HG02938 (cell line): Measurements from ENCODE around the gene IGFBP2.

Experiments
- ATAC-seq: cut with Tn5 transposase; IDR thresholded peaks from one replicate; pipeline ENCODE4 v1.9.1; 2021; ENCODE audit warnings: mild to moderate bottlenecking, moderate library complexity; ENCODE audit not compliant: unreplicated experiment

IGFBP2 gene

DNA sequence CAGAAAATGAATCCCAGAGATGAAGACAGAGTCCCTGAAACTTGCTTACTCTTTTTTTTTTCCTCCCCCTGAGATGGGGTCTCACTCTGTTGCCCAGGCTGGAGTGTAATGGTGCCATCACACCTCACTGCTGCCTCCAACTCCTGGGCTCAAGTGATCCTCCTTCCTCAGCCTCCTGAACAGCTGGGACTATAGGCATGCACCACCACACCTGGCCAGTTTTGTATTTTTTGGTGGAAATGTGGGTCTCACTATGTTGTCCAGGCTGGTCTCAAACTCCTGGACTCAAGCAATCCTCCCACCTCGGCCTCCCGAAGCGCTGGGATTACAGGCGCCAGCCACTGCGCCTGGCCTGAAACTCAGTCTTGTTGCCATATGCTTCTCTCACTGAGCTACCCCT is 27.8 kb downstream of the IGFBP2 start:
- ATAC-seq = no peak

DNA sequence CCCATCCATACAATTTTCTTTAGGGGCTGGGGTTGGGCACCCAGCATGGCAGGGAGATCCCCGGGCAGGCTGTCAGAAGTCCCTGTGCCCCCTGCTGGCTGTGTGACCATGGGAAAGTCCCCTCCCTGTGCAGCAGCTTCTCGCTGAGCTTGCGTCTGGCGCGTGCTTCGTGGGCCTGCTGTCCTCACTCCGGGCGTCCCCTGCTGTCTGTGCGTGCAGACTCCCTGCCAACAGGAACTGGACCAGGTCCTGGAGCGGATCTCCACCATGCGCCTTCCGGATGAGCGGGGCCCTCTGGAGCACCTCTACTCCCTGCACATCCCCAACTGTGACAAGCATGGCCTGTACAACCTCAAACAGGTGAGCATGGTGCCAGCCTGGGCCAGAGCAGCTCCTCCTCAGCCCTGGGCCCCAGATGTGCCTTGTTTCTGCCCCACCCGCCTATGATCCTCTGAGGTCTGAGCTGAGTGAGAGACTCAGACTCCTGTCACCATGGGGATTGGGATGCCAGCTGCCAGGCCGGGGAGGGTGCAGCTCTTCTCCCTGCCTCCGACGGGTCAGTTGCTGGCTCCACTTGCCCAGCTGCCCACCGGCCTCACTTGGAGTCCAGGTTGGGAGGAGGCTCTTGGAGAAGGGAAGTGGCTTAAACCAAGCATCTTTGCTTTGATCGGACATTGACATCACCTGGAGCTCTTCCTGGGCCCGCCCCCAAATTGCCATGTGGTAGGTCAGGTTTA is 28.6 kb downstream of the IGFBP2 start:
- ATAC-seq = no peak

DNA sequence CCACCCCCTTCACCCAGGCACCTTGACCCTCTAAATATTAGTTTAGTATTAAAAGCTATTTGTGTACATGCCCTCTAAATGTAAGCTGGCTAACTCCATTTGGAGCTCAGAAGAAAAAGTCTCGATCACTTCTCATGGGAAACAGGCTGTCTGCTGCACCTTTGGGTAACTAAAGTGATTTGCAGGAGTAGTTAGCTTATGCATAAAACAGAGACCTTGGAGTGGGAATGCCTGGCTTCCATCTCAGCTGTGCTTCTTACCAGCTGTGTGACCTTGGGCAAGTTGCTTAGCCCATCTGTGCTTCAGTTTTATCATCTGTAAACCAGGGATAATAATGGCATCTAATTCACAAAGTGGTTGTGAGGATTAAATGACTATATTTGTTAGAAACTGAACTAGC is 29.9 kb downstream of the IGFBP2 start:
- ATAC-seq = no peak

DNA sequence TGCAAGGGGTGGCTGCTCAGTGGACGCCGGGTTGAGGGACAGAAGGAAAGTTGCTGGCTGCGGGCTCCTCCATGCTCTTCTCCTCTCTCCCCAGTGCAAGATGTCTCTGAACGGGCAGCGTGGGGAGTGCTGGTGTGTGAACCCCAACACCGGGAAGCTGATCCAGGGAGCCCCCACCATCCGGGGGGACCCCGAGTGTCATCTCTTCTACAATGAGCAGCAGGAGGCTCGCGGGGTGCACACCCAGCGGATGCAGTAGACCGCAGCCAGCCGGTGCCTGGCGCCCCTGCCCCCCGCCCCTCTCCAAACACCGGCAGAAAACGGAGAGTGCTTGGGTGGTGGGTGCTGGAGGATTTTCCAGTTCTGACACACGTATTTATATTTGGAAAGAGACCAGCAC is 30.6 kb downstream of the IGFBP2 start:
- no peak for ATAC-seq

DNA sequence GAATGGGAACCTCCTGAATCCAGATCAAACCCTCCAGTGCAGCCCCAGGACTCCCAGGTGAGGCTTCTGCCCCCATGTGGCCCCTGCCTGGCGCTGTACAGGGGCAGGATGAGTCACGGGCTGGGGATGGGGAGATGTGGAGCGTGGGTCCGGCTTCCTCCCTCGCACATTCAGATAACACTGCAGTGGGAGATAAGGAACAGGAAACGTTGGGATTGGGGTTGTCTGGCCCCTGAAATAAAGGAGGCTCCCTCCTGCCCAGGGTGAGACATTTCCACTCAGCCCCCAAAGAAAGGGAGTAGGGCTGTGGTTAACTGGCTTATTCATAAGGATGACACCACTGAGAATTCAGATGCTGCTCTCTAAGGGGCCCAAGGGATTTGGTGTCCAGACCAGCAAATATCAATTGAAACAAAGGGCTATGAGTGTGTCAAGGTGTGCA is 31.4 kb downstream of the IGFBP2 start:
- no peak for ATAC-seq

DNA sequence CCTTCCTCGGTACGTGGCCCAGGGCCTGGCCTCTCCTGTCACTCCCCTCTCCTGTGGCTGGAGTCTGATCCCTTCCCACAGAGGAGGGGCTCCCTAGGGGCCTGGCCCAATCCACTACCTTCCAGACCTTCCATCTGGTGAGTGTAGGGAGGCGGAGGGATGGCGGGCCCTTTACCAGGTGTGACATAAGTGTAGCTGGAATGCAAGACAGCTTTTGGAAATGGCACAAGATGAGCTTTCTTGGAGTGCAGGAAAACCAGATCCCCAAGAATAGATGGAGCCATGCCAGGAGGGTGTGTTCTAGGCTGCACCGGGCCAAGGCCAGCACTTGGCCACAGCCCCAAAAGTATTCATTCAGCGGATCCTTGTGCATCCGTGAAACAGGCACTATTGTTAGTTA is 32.0 kb downstream of the IGFBP2 start:
- ATAC-seq = no peak

DNA sequence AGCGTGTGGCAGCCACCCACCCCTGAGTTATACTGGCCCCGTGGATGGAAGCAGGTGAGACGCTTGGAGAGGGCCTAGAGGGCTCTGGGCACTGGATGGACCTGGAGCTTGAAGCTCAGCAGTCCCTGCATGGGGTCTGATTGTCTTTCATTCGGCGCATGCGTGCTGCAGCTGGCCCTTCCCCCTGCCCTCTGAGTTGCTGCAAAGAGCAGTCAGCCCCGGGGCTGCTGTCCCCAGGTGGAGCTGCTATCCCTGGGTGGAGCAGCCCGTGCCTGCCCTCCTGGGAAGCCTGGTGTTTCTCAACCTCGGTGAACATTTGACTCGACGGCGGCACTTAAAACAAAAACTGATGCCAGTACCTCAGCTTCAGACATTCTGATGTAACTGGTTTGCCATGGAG is 32.5 kb downstream of the IGFBP2 start:
- ATAC-seq = no peak

DNA sequence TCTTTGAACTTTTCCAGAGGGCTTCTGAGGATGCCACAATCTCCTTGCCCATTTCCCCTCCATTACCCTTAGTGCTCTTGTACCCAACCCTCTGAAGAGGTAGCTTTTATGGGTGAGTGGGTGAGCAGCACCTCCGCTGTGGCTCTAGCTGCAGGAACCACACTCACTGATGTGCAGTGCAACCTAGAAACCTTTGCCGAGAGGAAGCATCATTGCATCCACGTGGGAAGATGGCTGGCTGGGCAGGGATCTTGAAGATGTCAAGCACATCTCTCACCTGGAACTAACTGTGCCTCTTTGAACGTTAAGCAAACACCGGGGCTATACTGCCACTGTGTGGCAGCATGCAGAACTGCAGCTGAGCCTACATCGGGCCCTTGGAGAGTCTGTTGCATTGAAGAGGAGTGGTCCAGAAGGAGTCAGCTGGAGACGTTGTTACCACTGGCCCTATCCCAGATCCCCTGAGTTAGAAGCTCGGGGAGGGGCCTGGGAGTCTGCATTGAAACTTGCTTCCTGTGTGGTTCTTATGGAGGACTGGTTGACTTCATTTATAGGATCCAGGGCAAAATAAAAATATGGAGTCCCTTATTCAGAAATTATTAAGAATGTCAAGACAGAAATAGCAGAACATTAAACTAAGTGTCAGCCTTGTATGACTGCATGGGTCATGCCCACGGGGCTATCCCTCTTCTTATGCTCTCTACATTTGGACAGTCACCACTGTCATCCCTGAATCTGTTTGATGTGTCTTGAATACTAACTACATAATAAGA is 33.4 kb downstream of the IGFBP2 start:
- peak; percentile 57 for ATAC-seq

DNA sequence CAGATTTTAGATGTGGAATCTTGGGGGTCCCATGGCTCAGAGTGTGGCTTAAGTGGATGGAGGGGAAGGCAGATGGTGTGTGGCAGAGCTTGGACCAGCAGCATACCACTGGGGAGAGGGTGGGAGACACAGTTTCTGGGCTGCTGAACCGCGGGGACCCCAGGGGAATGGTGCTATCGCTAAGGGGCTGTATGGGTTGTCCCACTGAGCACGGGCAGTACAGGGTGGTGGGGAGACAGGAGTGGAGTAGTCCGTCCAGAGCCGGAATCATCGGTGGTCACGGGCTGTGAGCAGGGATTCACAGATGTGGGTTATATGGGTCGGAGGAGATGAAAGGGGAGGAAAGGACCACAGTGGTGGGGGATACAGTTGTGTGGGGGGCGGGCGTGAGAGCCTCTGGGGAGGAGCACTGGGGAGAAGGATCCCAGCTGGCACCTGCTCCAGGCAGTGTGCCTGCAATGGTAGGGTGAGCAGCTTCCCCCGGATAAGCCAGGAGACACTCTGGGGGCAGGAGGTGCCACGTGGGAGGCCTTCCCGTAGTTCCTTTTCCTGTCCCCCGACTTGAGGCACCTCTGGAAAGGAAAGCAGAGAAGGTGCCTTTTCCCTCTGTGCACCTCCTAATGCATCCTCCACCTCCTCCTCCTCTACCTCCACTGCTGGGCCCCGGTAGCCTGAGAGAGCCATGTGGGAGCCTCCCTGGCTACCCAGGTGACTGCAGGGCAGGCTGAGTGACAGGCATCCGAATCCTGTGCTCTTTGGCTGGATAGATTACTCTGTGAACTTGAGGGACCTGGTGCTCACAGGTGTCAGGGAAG is 37.3 kb downstream of the IGFBP2 start:
- no peak for ATAC-seq

DNA sequence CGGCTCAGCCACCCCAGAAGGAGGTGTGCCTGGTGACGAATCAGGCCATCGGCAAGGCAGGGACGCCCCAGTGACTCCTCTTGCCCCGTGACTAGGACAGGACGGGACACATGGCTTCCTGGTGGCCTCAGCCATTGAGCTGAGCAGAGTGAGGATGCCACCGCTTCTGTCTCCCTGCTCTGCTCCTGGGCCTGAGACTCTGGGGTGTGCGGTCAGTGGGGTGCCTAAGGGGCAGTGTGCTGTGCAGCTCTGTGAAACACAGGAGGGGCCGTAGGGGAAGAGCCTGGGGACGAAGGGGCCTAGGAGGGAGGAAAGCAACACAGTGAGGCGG is 37.8 kb downstream of the IGFBP2 start:
- ATAC-seq = no peak

DNA sequence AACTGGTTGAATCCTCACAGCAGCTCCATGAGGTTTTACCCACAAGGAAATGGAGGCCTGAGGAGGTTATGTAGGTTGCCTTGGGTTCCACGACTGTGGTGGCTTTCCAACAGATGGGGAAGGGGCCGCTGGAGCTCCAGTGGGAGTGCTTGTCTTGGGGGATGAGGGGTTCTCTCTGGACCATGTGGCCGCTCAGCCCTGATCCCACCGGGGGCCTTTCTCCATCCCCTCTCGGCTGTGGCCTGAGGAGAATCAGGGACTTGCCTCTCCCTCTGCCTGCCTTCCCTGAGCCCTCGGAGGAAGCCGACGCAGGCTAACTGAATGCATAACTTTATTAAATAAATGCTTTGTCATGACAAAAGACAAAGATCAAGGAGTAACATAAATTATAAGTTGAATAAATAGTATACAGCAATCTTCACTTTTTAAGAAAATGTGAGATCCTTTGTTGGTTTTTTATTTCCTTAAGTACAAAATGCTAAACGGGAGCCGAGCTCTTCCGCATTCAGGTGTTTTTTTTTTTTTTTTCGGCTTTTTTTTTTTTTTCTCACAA is 38.6 kb downstream of the IGFBP2 start:
- no peak for ATAC-seq

DNA sequence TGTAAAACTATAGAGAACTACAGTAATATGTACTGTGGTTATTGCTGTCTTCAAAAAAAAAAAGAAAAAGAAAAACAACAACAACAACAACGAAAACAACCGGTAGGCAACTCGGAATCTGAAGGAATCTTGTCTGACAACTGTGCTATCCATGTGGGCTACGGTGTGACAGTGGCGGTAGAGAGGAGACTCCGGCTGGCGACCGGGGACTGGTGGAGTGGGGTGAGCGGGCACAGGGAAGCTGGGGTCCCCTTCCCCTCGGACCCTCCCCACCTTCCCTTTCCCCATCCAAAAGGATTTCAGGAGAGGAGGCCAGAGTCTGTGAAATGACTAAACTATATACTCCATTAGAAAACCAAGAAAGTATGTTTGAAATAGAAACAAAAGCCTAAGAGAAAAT is 39.2 kb downstream of the IGFBP2 start:
- ATAC-seq = no peak

DNA sequence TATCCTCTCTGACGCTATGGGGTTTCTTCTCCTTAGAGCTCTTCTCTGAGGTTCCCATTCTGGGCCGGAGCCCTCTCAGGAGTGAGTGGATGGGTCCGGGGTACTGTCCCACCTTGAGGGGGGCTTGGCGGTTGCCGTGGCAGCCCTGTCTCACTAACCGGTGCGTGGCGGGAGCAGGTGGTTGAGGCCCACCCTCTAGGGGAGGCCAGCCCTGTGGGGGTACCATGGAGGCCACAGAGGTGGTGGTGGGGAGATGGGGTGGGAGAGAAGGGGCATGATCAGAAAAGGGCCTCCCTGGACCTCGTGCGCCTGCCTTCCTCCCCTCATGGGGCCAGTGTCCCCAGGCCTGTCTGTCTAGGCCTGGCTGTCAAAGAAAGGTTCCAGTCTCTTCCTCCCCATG is 39.8 kb downstream of the IGFBP2 start:
- no peak for ATAC-seq

DNA sequence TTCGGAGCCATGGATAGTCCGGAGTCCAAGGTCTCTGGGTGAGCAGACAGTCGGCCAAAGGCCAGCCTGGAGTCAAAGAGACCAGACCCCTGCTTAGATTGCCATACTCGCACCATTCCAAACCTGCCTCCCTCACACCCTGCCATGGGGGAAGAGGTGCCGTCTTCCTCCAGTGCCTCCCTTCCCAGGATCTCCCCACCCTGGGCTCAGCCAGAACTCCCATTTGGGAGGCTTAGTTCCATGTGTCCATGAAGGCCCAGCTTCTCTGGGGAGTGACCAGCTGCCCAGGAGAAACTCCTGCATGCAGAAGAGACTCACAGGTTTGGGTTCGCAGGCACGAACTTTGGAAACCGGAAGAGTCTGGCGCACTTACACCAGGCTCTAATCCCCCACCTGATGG is 40.4 kb downstream of the IGFBP2 start:
- no peak for ATAC-seq

DNA sequence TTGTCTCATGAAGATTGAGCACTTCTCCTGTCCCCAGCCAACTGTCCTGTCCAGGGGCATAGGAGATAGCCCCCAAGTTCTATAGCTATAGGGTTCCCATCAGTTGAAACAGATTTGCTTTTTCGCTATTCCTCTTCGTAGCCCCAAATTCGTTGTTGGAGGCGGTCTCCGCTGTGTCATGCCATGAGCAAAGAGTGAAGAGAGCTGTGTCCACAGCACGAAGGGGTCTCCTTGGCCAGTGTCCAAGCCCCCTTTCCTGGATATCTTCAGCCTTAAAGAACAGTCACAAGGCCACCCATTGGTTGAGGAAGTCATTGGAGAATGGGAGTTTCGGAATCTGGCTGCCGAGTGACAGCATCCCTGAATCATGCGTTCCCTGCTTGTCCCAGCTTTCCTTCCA is 41.2 kb downstream of the IGFBP2 start:
- ATAC-seq = no peak

DNA sequence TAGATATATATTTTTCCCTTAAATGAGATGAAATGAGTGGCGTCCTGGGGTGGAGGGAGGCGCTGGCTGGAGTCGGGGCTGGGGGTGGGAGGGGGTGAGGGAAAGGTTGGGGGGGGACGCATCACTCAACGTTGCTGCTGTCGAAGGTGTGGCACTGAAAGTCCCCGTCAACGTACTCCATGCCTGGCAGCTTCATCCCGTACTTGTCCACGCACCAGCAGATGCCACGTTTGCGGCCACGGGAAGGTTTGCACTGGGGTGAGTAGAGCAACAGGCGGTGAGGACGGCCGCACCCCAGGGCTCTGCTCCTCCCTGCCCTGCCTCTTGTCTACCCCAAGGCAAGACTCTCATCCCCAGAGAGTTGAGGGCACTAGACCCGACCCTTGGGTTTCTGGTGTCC is 43.4 kb downstream of the IGFBP2 start:
- no peak for ATAC-seq

DNA sequence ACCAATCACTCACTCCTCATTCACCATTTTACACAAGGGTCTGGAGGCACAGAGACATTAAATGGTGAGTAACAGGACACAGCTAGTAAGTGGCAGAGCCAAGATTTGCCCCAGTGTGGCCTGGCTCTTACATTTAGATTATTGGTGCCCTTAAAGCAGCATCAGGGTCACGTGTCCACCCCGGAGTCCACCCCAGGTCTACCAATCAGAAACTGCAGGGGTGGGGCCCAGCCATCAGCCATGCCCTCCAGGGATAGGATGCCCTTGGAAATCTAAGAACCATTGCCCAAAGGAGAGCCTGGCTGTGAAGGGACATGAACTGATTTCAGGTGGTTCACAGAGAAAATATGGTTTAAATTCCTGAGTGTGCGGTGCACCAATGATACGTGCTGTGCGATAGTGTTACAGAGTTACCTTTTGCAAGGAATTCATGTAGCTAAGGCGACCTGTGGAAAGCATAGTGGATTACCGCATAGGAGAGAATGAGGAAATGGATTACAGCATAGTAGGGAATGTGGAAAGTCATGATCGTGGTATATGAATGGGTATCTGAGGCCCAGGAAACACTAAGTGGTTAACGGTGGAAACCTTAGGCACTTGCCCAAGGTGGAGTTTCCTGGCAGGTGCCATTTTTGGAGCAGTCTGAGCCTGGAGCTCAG is 44.3 kb downstream of the IGFBP2 start:
- ATAC-seq = no peak

DNA sequence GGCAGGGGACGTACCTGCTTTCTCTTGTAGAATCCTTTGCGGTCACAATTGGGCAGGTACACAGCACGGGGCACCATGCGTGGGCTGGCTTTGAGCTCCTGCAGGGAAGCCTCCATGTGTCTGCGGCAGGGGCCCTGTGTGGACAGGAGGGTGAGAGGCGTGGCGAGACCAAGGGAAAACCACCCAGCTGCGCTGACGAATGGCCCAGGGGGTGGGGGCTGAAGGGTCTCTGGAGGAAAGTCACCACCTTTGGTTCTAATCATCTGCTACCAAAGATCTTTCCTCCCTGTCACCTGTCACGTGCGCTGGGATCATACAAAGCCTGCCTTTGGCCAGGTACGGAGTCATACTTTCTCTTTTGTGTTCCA is 44.9 kb downstream of the IGFBP2 start:
- no peak for ATAC-seq

DNA sequence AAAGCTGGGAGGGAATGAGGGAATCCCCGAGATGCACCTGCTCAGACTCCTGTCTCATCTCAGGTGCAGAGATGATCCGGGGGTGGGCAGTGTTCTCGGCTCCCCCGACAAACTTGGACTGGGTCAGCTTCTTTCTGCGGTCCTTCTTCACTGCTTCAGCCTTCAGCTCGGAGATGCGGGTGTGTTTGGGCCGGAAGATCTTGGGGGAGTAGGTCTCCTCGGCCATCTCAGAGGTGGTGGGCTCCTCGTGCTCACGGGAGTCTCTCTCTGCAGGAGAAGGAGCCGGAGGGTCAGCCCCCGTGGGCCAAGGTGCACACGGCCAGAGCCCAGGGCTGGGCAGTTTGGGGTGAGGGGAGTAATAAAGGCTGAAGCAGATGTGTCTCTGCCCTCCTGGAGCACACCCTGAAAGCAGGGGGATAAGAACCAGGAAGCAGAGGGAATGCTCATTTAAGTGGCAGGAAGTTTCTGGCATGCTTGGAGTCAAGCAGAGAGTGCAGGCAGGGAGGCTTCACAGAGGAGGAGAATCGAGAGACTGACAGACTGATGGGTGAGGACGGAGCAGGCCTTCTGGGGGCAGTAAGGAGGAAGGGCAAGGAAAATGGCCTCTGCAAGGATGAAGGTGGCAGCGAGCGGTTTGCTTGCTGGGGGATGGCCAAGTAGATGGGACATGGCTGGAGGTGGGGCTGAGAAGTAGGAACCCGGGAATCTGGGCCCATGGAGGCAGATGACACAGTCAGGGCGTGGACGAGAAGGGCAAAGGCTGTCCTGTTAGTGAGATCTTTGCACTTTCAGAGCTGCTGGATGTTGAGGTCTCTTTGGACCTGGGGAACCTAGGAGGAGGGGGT is 45.8 kb downstream of the IGFBP2 start:
- ATAC-seq = no peak

DNA sequence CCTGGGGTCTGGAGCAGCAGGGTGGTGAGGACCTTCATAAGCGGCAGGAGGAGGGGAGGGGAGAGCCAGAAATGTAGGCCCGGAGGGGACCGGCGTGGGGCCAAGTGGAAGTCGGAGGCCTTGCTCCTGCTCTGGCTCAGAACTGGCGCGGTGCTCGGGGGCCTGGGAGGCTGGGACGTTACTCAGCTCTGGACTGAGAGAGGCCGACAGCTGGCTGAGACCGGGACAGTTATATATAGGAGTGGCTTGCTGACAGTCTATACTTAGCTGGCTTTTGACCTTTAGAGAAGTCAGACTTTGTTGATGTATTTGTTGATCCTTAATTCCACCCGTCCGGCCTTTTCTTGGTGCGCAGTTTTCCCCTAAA is 46.4 kb downstream of the IGFBP2 start:
- ATAC-seq = no peak
